ENCODE data around the gene SERBP1. TPM values are rescaled to one million over a fixed set of nuclear protein-coding genes. Genes with fewer than 3 reads are reported as not detected.
"Not testable (repeated sequence)": the region's sequence is repeated elsewhere in the genome, so short reads cannot be mapped to it uniquely, and the experiment has no call there.

SERBP1 gene
- total RNA-seq, 5 donors from 2014 or later (not counting 1 experiment from before 2014, with no cell fraction given) = 125 to 157 (median 154) TPM

DNA sequence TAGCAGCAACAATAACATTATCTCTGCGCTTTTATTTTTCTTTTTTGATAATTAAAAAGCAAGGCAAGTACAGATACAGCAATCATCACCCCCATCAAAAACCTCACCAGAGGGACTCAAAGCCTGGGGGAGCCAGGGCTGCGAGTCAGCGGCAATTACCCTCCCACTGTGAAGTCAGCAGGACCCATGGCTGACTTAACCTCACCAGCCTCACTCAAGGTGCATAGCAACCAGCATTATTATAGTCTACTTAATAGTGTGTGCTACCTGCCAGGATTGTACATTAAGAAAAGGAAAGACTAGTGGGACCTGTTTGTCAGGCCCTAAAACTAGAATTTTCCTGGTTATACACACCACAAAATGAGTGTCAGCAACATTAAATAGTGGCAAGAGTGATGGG lies 28.9 kb upstream of the SERBP1 start:
- POLR2A ChIA-PET = no interaction called here

DNA sequence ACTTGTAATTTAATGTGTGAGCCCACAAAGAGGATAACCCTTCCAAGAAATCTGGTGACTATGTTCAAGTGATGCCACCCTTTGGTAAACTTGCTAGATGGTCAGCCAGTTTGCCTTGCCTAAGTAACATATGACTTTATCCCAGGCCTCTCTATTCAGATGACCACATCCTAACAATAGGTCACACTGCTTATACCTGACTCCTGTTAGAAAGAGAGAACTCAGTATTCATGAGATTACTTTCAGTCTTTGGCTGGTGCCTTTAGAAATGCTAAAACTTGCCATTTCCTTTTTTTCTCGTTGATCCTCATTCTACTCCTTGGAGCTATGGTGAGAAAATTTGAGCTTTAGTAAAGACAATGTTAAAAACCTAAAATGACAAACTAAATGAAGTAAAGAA lies 28.5 kb upstream of the SERBP1 start:
- no CpG with 5 or more reads among the region's 1 CpG for WGBS (ENCODE audit: insufficient coverage)
- H3K4me3 Mint-ChIP-seq = no peak overlapping the region
- no peaks in the 10 kb centered on the region for H3K36me3 ChIP-seq (ENCODE audit: control insufficient read depth in 2 of 2, extremely low read depth in 1 of 2, insufficient read depth in 1 of 2, low read length in 1 of 2)
- no peaks in the 10 kb centered on the region for H3K4me1 ChIP-seq (ENCODE audit: control insufficient read depth in 1 of 2, extremely low read depth in 1 of 2, insufficient read depth in 2 of 2, low read length in 2 of 2)
- POLR2A ChIA-PET = no interaction called here
- H3K36me3 Mint-ChIP-seq = no peaks in the 10 kb centered on the region
- H3K4me3 ChIP-seq (ENCODE audit: control insufficient read depth in 1 of 2, extremely low read depth in 1 of 2, low read length in 1 of 2) = no peak overlapping the region
- no peaks in the 10 kb centered on the region for H3K27me3 ChIP-seq (replicated peaks in 1 of 2; ENCODE audit: control insufficient read depth in 2 of 2, extremely low read depth in 1 of 2, insufficient read depth in 2 of 2, low read length in 1 of 2)
- no peak for ATAC-seq (replicated peaks in 1 of 4)
- no peak overlapping the region for H3K27ac ChIP-seq (ENCODE audit: low read length)
- no peaks in the 10 kb centered on the region for H3K4me1 Mint-ChIP-seq
- CTCF ChIA-PET = no interaction called here
- no peak overlapping the region for H3K27ac Mint-ChIP-seq
- no peaks in the 10 kb centered on the region for H3K9me3 Mint-ChIP-seq
- no peak for DNase-seq
- no peaks in the 10 kb centered on the region for H3K9me3 ChIP-seq
- H3K27me3 Mint-ChIP-seq = no peaks in the 10 kb centered on the region

More for the DNA sequence above, 28.9 kb upstream of the SERBP1 start:
- H3K4me1 ChIP-seq (ENCODE audit: control insufficient read depth in 1 of 2, extremely low read depth in 1 of 2, insufficient read depth in 2 of 2, low read length in 2 of 2) = no peaks in the 10 kb centered on the region
- no peak overlapping the region for H3K27ac ChIP-seq (ENCODE audit: low read length)
- CTCF ChIA-PET = no interaction called here
- no peaks in the 10 kb centered on the region for H3K9me3 Mint-ChIP-seq
- 100% methylated on average over 1 of the region's 3 CpGs for WGBS (ENCODE audit: insufficient coverage)
- no peaks in the 10 kb centered on the region for H3K36me3 ChIP-seq (ENCODE audit: control insufficient read depth in 2 of 2, extremely low read depth in 1 of 2, insufficient read depth in 1 of 2, low read length in 1 of 2)
- H3K27ac Mint-ChIP-seq = no peak overlapping the region
- no peaks in the 10 kb centered on the region for H3K36me3 Mint-ChIP-seq
- H3K4me1 Mint-ChIP-seq = no peaks in the 10 kb centered on the region
- H3K27me3 Mint-ChIP-seq = no peaks in the 10 kb centered on the region
- no peak overlapping the region for H3K4me3 ChIP-seq (ENCODE audit: control insufficient read depth in 1 of 2, extremely low read depth in 1 of 2, low read length in 1 of 2)
- no peaks in the 10 kb centered on the region for H3K27me3 ChIP-seq (replicated peaks in 1 of 2; ENCODE audit: control insufficient read depth in 2 of 2, extremely low read depth in 1 of 2, insufficient read depth in 2 of 2, low read length in 1 of 2)
- DNase-seq = no peak
- no peaks in the 10 kb centered on the region for H3K9me3 ChIP-seq
- no peak overlapping the region for H3K4me3 Mint-ChIP-seq
- ATAC-seq (replicated peaks in 1 of 4) = no peak

DNA sequence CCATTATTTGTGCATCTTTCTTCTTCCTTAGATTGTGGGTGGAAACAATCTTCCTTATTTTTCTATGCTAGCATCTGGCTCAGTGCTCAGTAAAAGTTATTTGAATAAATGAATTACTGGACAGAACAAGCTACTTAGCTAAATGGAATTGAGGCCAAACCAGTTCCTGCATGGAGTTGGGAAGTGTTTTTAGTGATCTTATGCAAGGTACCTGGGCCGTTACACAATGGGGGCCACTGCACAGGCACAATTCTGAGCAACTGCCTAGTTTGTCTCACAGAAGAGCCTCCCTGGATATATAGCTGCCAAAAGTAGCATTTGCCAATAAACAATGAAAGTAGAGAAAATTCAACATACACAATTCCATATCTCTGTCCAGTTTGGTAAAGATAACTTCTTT lies 27.0 kb upstream of the SERBP1 start:
- no peaks in the 10 kb centered on the region for H3K4me1 ChIP-seq (ENCODE audit: control insufficient read depth in 1 of 2, extremely low read depth in 1 of 2, insufficient read depth in 2 of 2, low read length in 2 of 2)
- WGBS (ENCODE audit: insufficient coverage) = no CpG with 5 or more reads among the region's 1 CpG
- POLR2A ChIA-PET = no interaction called here

DNA sequence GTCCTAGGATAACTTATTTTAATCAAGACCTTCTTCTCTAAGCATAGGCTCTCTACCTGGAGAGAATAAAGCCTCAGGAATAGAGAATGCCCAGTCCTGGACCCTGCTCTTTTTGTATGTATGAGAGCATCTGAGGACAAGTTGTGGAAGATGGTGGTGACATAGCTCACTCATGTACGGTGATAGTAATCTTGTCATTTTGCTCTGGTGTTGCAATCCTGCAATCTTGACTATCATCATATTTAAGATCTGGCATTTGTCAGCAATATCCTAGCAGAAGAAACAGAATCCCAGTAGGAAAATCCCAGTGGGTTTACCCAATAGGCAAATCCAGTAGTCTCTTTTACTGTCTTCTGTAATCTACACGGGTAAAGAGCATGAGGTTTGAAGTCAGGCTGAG lies 21.6 kb upstream of the SERBP1 start:
- no peak overlapping the region for H3K4me3 ChIP-seq (ENCODE audit: control insufficient read depth in 1 of 2, extremely low read depth in 1 of 2, low read length in 1 of 2)
- H3K27me3 ChIP-seq (replicated peaks in 1 of 2; ENCODE audit: control insufficient read depth in 2 of 2, extremely low read depth in 1 of 2, insufficient read depth in 2 of 2, low read length in 1 of 2) = no peaks in the 10 kb centered on the region
- ATAC-seq (replicated peaks in 1 of 4) (no peak), DNase-seq (no peak)
- no peak overlapping the region for H3K27ac ChIP-seq (ENCODE audit: low read length)
- WGBS (ENCODE audit: insufficient coverage) = 100% methylated on average over 1 of the region's 2 CpGs
- no peaks in the 10 kb centered on the region for H3K9me3 ChIP-seq
- Mint-ChIP-seq H3K9me3 (no peaks in the 10 kb centered on the region), H3K4me1 (peaks cover 4 to 11% (median 5%) of the 10 kb centered on the region in 3 donors), H3K36me3 (no peaks in the 10 kb centered on the region), H3K27ac (no peak overlapping the region), H3K27me3 (peaks cover 0 to 2% of the 10 kb centered on the region in 2 donors), H3K4me3 (no peak overlapping the region)
- POLR2A ChIA-PET = no interaction called here
- no peaks in the 10 kb centered on the region for H3K36me3 ChIP-seq (ENCODE audit: control insufficient read depth in 2 of 2, extremely low read depth in 1 of 2, insufficient read depth in 1 of 2, low read length in 1 of 2)
- CTCF ChIA-PET = no interaction called here
- H3K4me1 ChIP-seq (ENCODE audit: control insufficient read depth in 1 of 2, extremely low read depth in 1 of 2, insufficient read depth in 2 of 2, low read length in 2 of 2) = no peaks in the 10 kb centered on the region

More for the DNA sequence above, 27.0 kb upstream of the SERBP1 start:
- Histone ChIP-seq H3K27me3 (replicated peaks in 1 of 2; ENCODE audit: control insufficient read depth in 2 of 2, extremely low read depth in 1 of 2, insufficient read depth in 2 of 2, low read length in 1 of 2) (no peaks in the 10 kb centered on the region), H3K27ac (ENCODE audit: low read length) (no peak overlapping the region), H3K4me3 (ENCODE audit: control insufficient read depth in 1 of 2, extremely low read depth in 1 of 2, low read length in 1 of 2) (no peak overlapping the region), H3K9me3 (no peaks in the 10 kb centered on the region), H3K36me3 (ENCODE audit: control insufficient read depth in 2 of 2, extremely low read depth in 1 of 2, insufficient read depth in 1 of 2, low read length in 1 of 2) (no peaks in the 10 kb centered on the region)
- ATAC-seq (replicated peaks in 1 of 4) (no peak), DNase-seq (no peak)
- H3K27ac Mint-ChIP-seq = no peak overlapping the region
- H3K36me3 Mint-ChIP-seq = no peaks in the 10 kb centered on the region
- H3K4me3 Mint-ChIP-seq = no peak overlapping the region
- no peaks in the 10 kb centered on the region for H3K9me3 Mint-ChIP-seq
- H3K27me3 Mint-ChIP-seq = no peaks in the 10 kb centered on the region
- peaks cover 2 to 7% (median 2%) of the 10 kb centered on the region in 3 donors for H3K4me1 Mint-ChIP-seq
- CTCF ChIA-PET = no interaction called here

DNA sequence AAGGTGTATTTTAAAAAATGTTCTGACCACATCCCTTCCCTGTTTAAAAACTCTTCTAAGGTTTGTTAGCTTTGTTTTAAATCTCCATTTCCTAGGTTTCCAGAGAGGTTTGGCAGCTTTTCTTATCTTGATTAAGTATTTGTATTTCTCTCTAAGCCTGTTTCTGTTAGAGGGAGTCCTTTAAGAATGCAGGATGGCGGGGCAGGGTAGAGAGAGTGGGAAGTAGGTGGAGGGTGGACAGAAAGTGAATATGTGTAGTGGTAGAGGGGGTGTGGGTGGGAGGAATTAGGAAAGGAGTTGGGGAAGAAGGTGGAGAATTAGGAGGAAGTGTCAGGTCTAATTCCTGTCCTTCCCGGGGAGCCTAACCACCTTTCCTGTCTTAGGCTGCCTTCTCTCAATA lies 21.2 kb upstream of the SERBP1 start:
- POLR2A ChIA-PET = no interaction called here
- 71% methylated on average over 2 of the region's 2 CpGs for WGBS (ENCODE audit: insufficient coverage)
- no peaks in the 10 kb centered on the region for H3K9me3 Mint-ChIP-seq

DNA sequence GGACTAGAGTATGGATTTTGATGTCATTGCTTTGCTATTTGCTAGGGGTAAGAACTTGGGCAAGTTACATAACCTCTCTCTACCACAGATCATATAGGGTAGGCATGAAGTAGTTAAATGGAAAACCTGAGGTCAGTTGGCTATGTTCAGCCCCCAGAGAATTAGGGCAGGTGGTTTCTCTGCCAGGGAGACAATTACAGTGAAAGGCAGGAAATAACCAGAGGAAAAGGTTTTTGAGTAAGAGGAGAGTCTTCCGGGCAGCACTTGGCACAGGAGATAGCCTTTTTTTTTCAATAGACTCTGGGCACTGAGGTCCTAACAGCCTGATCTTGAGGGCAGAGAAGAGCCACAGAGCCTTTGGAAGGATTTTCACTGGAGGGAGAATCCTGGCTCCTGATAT lies 16.7 kb upstream of the SERBP1 start:
- H3K27me3 ChIP-seq (replicated peaks in 1 of 2; ENCODE audit: control insufficient read depth in 2 of 2, extremely low read depth in 1 of 2, insufficient read depth in 2 of 2, low read length in 1 of 2) = peaks cover 0 to 4% of the 10 kb centered on the region in 2 experiments
- H3K4me3 ChIP-seq (ENCODE audit: control insufficient read depth in 1 of 2, extremely low read depth in 1 of 2, low read length in 1 of 2) = no peak overlapping the region
- Mint-ChIP-seq H3K9me3 (no peaks in the 10 kb centered on the region), H3K4me1 (peaks cover 5 to 8% (median 5%) of the 10 kb centered on the region in 3 donors), H3K27ac (no peak overlapping the region), H3K27me3 (peaks cover 0 to 2% of the 10 kb centered on the region in 2 donors), H3K4me3 (no peak overlapping the region), H3K36me3 (no peaks in the 10 kb centered on the region)
- no CpG with 5 or more reads among the region's 1 CpG for WGBS (ENCODE audit: insufficient coverage)
- POLR2A ChIA-PET = no interaction called here
- H3K4me1 ChIP-seq (ENCODE audit: control insufficient read depth in 1 of 2, extremely low read depth in 1 of 2, insufficient read depth in 2 of 2, low read length in 2 of 2) = no peaks in the 10 kb centered on the region
- ATAC-seq (replicated peaks in 1 of 4) (no peak), DNase-seq (no peak)
- CTCF ChIA-PET = interaction anchor here in 1 of 2 donors (0.9 kb wide), 1 partner anchor 54 kb away, joined by 3 read pairs; no protein-coding TSS in a partner anchor
- no peaks in the 10 kb centered on the region for H3K36me3 ChIP-seq (ENCODE audit: control insufficient read depth in 2 of 2, extremely low read depth in 1 of 2, insufficient read depth in 1 of 2, low read length in 1 of 2)
- no peaks in the 10 kb centered on the region for H3K9me3 ChIP-seq
- H3K27ac ChIP-seq (ENCODE audit: low read length) = no peak overlapping the region

More for the DNA sequence above, 21.2 kb upstream of the SERBP1 start:
- CTCF ChIA-PET = interaction anchor here in 1 of 2 donors (0.7 kb wide), 1 partner anchor 8 kb away, joined by 3 read pairs; no protein-coding TSS in a partner anchor
- Mint-ChIP-seq H3K36me3 (no peaks in the 10 kb centered on the region), H3K27me3 (peaks cover 0 to 2% of the 10 kb centered on the region in 2 donors), H3K4me3 (no peak overlapping the region), H3K27ac (no peak overlapping the region), H3K4me1 (peaks cover 6 to 12% (median 8%) of the 10 kb centered on the region in 3 donors)
- Histone ChIP-seq H3K9me3 (no peaks in the 10 kb centered on the region), H3K4me3 (ENCODE audit: control insufficient read depth in 1 of 2, extremely low read depth in 1 of 2, low read length in 1 of 2) (no peak overlapping the region), H3K36me3 (ENCODE audit: control insufficient read depth in 2 of 2, extremely low read depth in 1 of 2, insufficient read depth in 1 of 2, low read length in 1 of 2) (no peaks in the 10 kb centered on the region), H3K27ac (ENCODE audit: low read length) (no peak overlapping the region), H3K27me3 (replicated peaks in 1 of 2; ENCODE audit: control insufficient read depth in 2 of 2, extremely low read depth in 1 of 2, insufficient read depth in 2 of 2, low read length in 1 of 2) (no peaks in the 10 kb centered on the region), H3K4me1 (ENCODE audit: control insufficient read depth in 1 of 2, extremely low read depth in 1 of 2, insufficient read depth in 2 of 2, low read length in 2 of 2) (no peaks in the 10 kb centered on the region)
- no peak for ATAC-seq (replicated peaks in 1 of 4)
- no peak for DNase-seq

DNA sequence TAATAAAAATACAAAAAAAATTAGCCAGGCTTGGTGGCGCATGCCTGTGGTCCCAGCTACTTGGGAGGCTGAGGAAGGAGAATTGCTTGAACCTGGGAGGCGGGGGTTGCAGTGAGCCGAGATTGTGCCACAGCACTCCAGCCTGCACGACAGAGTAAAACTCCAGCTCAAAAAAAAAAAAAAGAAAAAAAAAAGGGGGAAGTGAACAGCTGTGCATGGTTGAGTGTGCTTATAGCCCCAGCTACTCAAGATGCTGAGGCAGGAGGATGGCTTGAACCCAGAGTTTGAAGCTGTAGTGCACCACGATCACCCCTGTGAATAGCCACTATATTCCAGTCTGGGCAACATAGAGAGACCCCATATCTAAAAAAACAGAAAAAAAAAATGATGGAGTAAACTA lies 15.8 kb upstream of the SERBP1 start:
- H3K27ac ChIP-seq (ENCODE audit: low read length); DNase-seq; POLR2A ChIA-PET; H3K4me3 ChIP-seq (ENCODE audit: control insufficient read depth in 1 of 2, extremely low read depth in 1 of 2, low read length in 1 of 2); H3K36me3 Mint-ChIP-seq; ATAC-seq (replicated peaks in 1 of 4); H3K27me3 ChIP-seq (replicated peaks in 1 of 2; ENCODE audit: control insufficient read depth in 2 of 2, extremely low read depth in 1 of 2, insufficient read depth in 2 of 2, low read length in 1 of 2); H3K9me3 Mint-ChIP-seq; H3K9me3 ChIP-seq; H3K27me3 Mint-ChIP-seq; H3K4me1 ChIP-seq (ENCODE audit: control insufficient read depth in 1 of 2, extremely low read depth in 1 of 2, insufficient read depth in 2 of 2, low read length in 2 of 2); H3K27ac Mint-ChIP-seq; H3K4me3 Mint-ChIP-seq; H3K36me3 ChIP-seq (ENCODE audit: control insufficient read depth in 2 of 2, extremely low read depth in 1 of 2, insufficient read depth in 1 of 2, low read length in 1 of 2): not testable (repeated sequence)
- H3K4me1 Mint-ChIP-seq = peaks cover 5 to 16% (median 5%) of the 10 kb centered on the region in 3 donors
- CTCF ChIA-PET = interaction anchor here (0.6 to 0.9 kb wide), 3 partner anchors 48 to 151 kb away, joined by 3 read pairs; no protein-coding TSS in a partner anchor
- 40% methylated on average over 1 of the region's 5 CpGs for WGBS (ENCODE audit: insufficient coverage)
